Measurements from ENCODE around the gene DAAM1.

- TF ChIP-seq, protein P1, sequence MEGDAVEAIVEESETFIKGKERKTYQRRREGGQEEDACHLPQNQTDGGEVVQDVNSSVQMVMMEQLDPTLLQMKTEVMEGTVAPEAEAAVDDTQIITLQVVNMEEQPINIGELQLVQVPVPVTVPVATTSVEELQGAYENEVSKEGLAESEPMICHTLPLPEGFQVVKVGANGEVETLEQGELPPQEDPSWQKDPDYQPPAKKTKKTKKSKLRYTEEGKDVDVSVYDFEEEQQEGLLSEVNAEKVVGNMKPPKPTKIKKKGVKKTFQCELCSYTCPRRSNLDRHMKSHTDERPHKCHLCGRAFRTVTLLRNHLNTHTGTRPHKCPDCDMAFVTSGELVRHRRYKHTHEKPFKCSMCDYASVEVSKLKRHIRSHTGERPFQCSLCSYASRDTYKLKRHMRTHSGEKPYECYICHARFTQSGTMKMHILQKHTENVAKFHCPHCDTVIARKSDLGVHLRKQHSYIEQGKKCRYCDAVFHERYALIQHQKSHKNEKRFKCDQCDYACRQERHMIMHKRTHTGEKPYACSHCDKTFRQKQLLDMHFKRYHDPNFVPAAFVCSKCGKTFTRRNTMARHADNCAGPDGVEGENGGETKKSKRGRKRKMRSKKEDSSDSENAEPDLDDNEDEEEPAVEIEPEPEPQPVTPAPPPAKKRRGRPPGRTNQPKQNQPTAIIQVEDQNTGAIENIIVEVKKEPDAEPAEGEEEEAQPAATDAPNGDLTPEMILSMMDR (IDR thresholded peaks at IDR 0.05), result no peak
- TF ChIP-seq POLR2A (IDR thresholded peaks at IDR 0.05), result no peak
These were observed 94.9 kb downstream of the DAAM1 start for GRCh38 chr14:59283361-59283760.
